Endodermal cell (in vitro differentiated cells): ENCODE measurements around the gene ARMH3. TPM values are rescaled to one million over a fixed set of nuclear protein-coding genes. Genes with fewer than 3 reads are reported as not detected.

Source experiments
- DNase-seq: peaks from one replicate; pipeline ENCODE4 v3.0.0-alpha.2; 2017
- H3K27ac ChIP-seq: 2 replicates; pipeline ENCODE4 v1.5.1; 2013; ENCODE audit warnings: mild to moderate bottlenecking, low read depth, low read length, moderate library complexity
- H3K27me3 ChIP-seq: 2 replicates; pipeline ENCODE4 v1.6.1; 2013; ENCODE audit warnings: mild to moderate bottlenecking, low read length, moderate library complexity; ENCODE audit not compliant: insufficient read depth, control insufficient read depth, poor library complexity, severe bottlenecking
- H3K36me3 ChIP-seq: 2 replicates; pipeline ENCODE4 v1.7.0; 2013; ENCODE audit warnings: mild to moderate bottlenecking, low read length, moderate library complexity; ENCODE audit not compliant: control insufficient read depth, insufficient read depth
- H3K4me1 ChIP-seq: one replicate; pipeline ENCODE4 v1.7.0; 2013; ENCODE audit warnings: low read length; ENCODE audit not compliant: control insufficient read depth, insufficient read depth
- H3K4me3 ChIP-seq: 2 replicates; pipeline ENCODE4 v1.5.1; 2013; ENCODE audit warnings: mild to moderate bottlenecking, low read length, moderate library complexity
- H3K9ac ChIP-seq: 2 replicates; pipeline ENCODE4 v1.6.1; 2013; ENCODE audit warnings: mild to moderate bottlenecking, low read length, moderate library complexity; ENCODE audit not compliant: poor library complexity, severe bottlenecking; ENCODE audit errors: extremely low read depth
- H3K9me3 ChIP-seq: 2 replicates; pipeline ENCODE4 v1.6.1; 2013; ENCODE audit warnings: mild to moderate bottlenecking, low read length, moderate library complexity; ENCODE audit not compliant: control insufficient read depth
- H3K27ac Mint-ChIP-seq: 2 replicates; pipeline ENCODE4 v1.8.0; 2020; ENCODE audit warnings: mixed read lengths
- H3K27me3 Mint-ChIP-seq: 2 replicates; pipeline ENCODE4 v1.8.0; 2021; ENCODE audit warnings: mild to moderate bottlenecking, mixed read lengths; ENCODE audit not compliant: insufficient read depth
- H3K36me3 Mint-ChIP-seq: 2 replicates; pipeline ENCODE4 v1.8.0; 2020; ENCODE audit warnings: low read depth, mixed read lengths
- H3K4me1 Mint-ChIP-seq: 2 replicates; pipeline ENCODE4 v1.8.0; 2020; ENCODE audit warnings: mixed read lengths
- H3K4me3 Mint-ChIP-seq: 2 replicates; pipeline ENCODE4 v1.8.0; 2020; ENCODE audit warnings: mild to moderate bottlenecking, moderate library complexity, mixed read lengths
- H3K9me3 Mint-ChIP-seq: 2 replicates; pipeline ENCODE4 v1.8.0; 2020; ENCODE audit warnings: mild to moderate bottlenecking, mixed read lengths
- WGBS, 2 experiments: methylation state at CpG; one replicate each; pipeline versions ENCODE4 v1.1.5 to v1.1.7; 2013; ENCODE audit warnings: missing lambda C conversion rate in 2 of 2, mixed read lengths in 1 of 2; ENCODE audit not compliant: insufficient coverage in 1 of 2, insufficient read length in 1 of 2; 5-methylcytosine and 5-hydroxymethylcytosine counted together
- total RNA-seq, 2 donors: library from RNA; stranded (reverse); fragmentation: NEBNext Ultra II Directional in 1 of 2; extraction: Animal tissue kit (Norgen Biotek cat#: 25700) in 1 of 2; gene quantifications; 2 replicates in 1 of 2; 3 replicates in 1 of 2; pipeline ENCODE4 v1.2.1, GENCODE V29; 2021
- TF ChIP-seq, protein P1 (sequence below): fragments of 200-600 bp; sonication (generic); conservative IDR thresholded peaks from 2 replicates; pipeline ENCODE4 v1.5.0; 2021; ENCODE audit warnings: antibody characterized with exemption, mild to moderate bottlenecking

ARMH3 gene
- total RNA-seq, 2 donors from 2014 or later, result 18.0 to 19.7 TPM

DNA sequence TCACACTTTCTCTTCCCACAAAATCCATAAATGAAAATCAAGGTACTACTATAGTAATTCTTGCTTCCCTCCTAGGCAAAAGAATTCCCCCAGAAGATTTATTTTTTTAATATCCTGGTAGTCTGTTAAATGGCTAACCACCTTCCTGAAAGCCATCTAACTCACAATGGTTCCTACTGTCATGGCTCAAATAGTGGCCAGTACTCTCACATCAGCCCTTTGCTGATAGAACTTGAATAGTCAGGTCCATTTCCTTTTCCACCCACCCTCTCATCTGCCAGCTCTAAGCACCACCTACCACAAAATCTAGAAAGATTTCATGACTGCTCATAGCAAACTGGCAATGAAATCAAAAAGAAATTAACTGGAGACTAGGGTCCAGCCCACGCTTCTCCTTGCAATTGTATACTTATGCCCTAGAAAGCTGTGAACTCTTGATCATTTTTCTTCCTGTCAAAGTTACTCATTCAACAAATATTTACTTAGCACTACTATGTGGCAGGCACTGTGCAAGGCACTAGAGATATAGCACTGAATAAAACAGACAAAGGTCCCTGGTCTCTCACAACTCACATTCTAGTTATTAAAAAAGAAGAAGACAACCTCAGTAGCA lies 60.4 kb downstream of the ARMH3 start:
- H3K27me3 ChIP-seq, result no peaks in the 10 kb centered on the region
- H3K9me3 ChIP-seq, result no peaks in the 10 kb centered on the region
- Mint-ChIP-seq H3K27me3 (no peaks in the 10 kb centered on the region), H3K36me3 (peaks cover 45% of the 10 kb centered on the region), H3K9me3 (no peaks in the 10 kb centered on the region), H3K27ac (no peak overlapping the region), H3K4me3 (no peak overlapping the region), H3K4me1 (peaks cover 12% of the 10 kb centered on the region)
- H3K9ac ChIP-seq, result no peak overlapping the region
- WGBS, 2 experiments, result 96 to 100% methylated on average over 1 of the region's 1 CpG
- no peak for DNase-seq
- H3K4me3 ChIP-seq, result no peak overlapping the region
- no peak overlapping the region for H3K27ac ChIP-seq
- TF ChIP-seq, protein P1, sequence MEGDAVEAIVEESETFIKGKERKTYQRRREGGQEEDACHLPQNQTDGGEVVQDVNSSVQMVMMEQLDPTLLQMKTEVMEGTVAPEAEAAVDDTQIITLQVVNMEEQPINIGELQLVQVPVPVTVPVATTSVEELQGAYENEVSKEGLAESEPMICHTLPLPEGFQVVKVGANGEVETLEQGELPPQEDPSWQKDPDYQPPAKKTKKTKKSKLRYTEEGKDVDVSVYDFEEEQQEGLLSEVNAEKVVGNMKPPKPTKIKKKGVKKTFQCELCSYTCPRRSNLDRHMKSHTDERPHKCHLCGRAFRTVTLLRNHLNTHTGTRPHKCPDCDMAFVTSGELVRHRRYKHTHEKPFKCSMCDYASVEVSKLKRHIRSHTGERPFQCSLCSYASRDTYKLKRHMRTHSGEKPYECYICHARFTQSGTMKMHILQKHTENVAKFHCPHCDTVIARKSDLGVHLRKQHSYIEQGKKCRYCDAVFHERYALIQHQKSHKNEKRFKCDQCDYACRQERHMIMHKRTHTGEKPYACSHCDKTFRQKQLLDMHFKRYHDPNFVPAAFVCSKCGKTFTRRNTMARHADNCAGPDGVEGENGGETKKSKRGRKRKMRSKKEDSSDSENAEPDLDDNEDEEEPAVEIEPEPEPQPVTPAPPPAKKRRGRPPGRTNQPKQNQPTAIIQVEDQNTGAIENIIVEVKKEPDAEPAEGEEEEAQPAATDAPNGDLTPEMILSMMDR, result no peak
- H3K36me3 ChIP-seq, result peaks cover 51% of the 10 kb centered on the region
- no peaks in the 10 kb centered on the region for H3K4me1 ChIP-seq

DNA sequence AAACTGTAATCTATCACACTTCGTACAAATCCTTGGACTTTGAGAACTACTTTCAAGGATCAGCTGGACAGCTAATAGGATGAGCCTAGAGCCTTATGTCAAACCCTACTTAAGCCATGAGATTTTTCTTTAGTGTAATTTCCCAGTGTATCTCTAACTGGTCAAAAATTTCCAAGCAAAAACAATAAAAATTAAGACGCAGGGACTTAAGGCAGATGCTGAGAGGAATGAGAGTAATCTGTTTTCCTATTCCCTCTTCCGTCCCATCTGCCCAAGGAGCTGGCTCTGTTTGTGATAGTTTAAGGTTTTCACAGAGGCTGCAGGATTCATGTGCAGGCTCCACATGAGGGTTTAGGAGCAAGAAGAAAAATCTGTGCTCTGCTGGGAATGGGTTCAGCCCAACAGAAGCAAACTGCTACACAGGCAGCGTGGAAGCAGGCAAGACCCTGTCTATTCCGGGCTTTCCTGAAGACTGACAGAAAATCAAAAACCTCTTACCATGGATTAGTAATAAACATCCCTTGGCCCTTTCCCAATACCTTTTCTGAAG lies 62.2 kb downstream of the ARMH3 start:
- Mint-ChIP-seq H3K36me3 (peaks cover 55% of the 10 kb centered on the region), H3K4me3 (no peak overlapping the region)

DNA sequence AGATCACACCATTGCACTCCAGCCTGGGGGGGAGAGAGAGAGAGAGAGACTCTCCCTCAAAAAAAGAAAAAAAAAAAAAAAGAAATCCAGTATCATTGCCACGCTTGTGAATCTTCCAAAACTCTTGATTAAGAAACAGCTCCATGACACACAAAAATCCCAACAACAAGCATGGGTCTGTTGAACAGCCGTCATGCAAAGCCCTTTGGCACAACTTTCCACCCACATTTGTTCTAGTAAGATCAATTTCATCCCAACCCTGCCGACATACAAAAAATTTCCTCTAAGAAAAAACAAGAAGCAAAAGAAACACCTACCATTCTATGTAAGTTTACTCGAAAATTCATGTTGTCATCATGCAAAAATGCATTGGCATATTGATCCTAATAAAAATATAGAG lies 62.8 kb downstream of the ARMH3 start:
- Histone ChIP-seq H3K4me3 (no peak overlapping the region), H3K27ac (no peak overlapping the region), H3K9ac (no peak overlapping the region), H3K27me3 (no peaks in the 10 kb centered on the region), H3K9me3 (peaks cover 9% of the 10 kb centered on the region), H3K4me1 (no peaks in the 10 kb centered on the region), H3K36me3 (peaks cover 59% of the 10 kb centered on the region)
- DNase-seq, result no peak
- Mint-ChIP-seq H3K27ac (peak overlapping the region; percentile 8), H3K4me1 (peaks cover 18% of the 10 kb centered on the region), H3K9me3 (no peaks in the 10 kb centered on the region), H3K27me3 (no peaks in the 10 kb centered on the region), H3K36me3 (peaks cover 59% of the 10 kb centered on the region), H3K4me3 (no peak overlapping the region)
- 98 to 100% methylated on average over 1 to 4 of the region's 4 CpGs for whole genome bisulfite sequencing, 2 experiments
- TF ChIP-seq, protein P1, result no peak

More for the DNA sequence above, 62.2 kb downstream of the ARMH3 start:
- Mint-ChIP-seq H3K27me3 (no peaks in the 10 kb centered on the region), H3K4me1 (peaks cover 18% of the 10 kb centered on the region), H3K27ac (peak overlapping the region; percentile 58), H3K9me3 (no peaks in the 10 kb centered on the region)
- Histone ChIP-seq H3K27ac (no peak overlapping the region), H3K27me3 (no peaks in the 10 kb centered on the region), H3K36me3 (peaks cover 59% of the 10 kb centered on the region), H3K9ac (no peak overlapping the region), H3K9me3 (peaks cover 5% of the 10 kb centered on the region), H3K4me3 (no peak overlapping the region), H3K4me1 (no peaks in the 10 kb centered on the region)
- WGBS, 2 experiments, result 98 to 99% methylated on average over 4 to 5 of the region's 5 CpGs
- no peak for DNase-seq
- TF ChIP-seq, protein P1, result no peak
